Activated CD4-positive, alpha-beta T cell treated with anti-CD3 and anti-CD28 coated beads for 36 hours (primary cell): ENCODE results near the gene NFIL3. TPM values are rescaled to one million over a fixed set of nuclear protein-coding genes. Genes with fewer than 3 reads are reported as not detected.

Experiments used
- ATAC-seq: fragments of 200-7000 bp; cut with Tn5 transposase; one replicate; pipeline ENCODE4 v1.10.0; 2021; ENCODE audit warnings: mild to moderate bottlenecking, moderate library complexity
- CTCF ChIA-PET: fragments of 350-600 bp; sonication (Branson Sonifier 250); formaldehyde crosslinking; loops from one replicate; lab custom pipeline; 2021; ENCODE audit warnings: antibody characterized with exemption; lab: Charles Lee
- POLR2A ChIA-PET: fragments of 350-600 bp; sonication (Branson Sonifier 250); formaldehyde crosslinking; loops from one replicate; lab custom pipeline; 2021; ENCODE audit warnings: antibody characterized with exemption, inconsistent platforms; lab: Charles Lee
- DNase-seq: peaks from one replicate; pipeline ENCODE4 v3.0.0-alpha.2; 2020
- H3K27ac Mint-ChIP-seq: one replicate; pipeline ENCODE4 v1.8.0; 2021; ENCODE audit warnings: mixed read lengths
- H3K27me3 Mint-ChIP-seq: one replicate; pipeline ENCODE4 v1.8.0; 2021; ENCODE audit warnings: mixed read lengths
- H3K36me3 Mint-ChIP-seq: one replicate; pipeline ENCODE4 v1.8.0; 2021; ENCODE audit warnings: low read depth, mixed read lengths
- H3K4me1 Mint-ChIP-seq: one replicate; pipeline ENCODE4 v1.8.0; 2021; ENCODE audit warnings: mixed read lengths
- H3K4me3 Mint-ChIP-seq: one replicate; pipeline ENCODE4 v1.8.0; 2021; ENCODE audit warnings: mild to moderate bottlenecking, moderate library complexity, mixed read lengths
- H3K9me3 Mint-ChIP-seq: one replicate; pipeline ENCODE4 v1.8.0; 2021; ENCODE audit warnings: low read depth, mixed read lengths
- intact Hi-C, 2 experiments: fragments of 100-400 bp; cut with DNase I in 1 of 2; cut with micrococcal nuclease in 1 of 2; formaldehyde crosslinking; loops; one replicate each; pipeline versions ENCODE4 v1.14.2 to v1.15.1; 2022 to 2024; cut with DNase I, micrococcal nuclease
- total RNA-seq, 2 experiments: library from RNA; stranded (reverse); gene quantifications; one replicate each; pipeline ENCODE4 v1.2.3, GENCODE V29; 2021

The NFIL3 gene
- total RNA-seq, 2 experiments from 2014 or later: 120 to 122 TPM

- Mint-ChIP-seq H3K27me3 (no peaks in the 10 kb centered on the region), H3K4me1 (peaks cover 55% of the 10 kb centered on the region), H3K9me3 (no peaks in the 10 kb centered on the region), H3K36me3 (peaks cover 31% of the 10 kb centered on the region), H3K27ac (peak overlapping the region; percentile 95), H3K4me3 (peak overlapping the region; percentile 98)
- peak; percentile 8 for ATAC-seq
- peak; percentile 83 for DNase-seq
- POLR2A ChIA-PET: interaction anchor here (0.6 to 3.4 kb wide), 13 partner anchors 8 to 507 kb away, joined by 3 to 24 read pairs (median 6); partner anchors contain the start of gene AUH
- intact Hi-C loops: loop anchor here (1.0 to 10.0 kb wide), 7 partner anchors 64 to 2001 kb away; no protein-coding TSS in a partner anchor
- CTCF ChIA-PET: interaction anchor here (0.7 to 2.9 kb wide), 8 partner anchors 10 to 507 kb away, joined by 3 to 10 read pairs (median 4); no protein-coding TSS in a partner anchor
Measured at GRCh38 chr9:91422758-91423711, 597 bp downstream of the NFIL3 start.

GRCh38 chr9:91421971-91422757 is 1.5 kb downstream of the NFIL3 start:
- ChIA-PET POLR2A (interaction anchor here (0.9 to 3.1 kb wide), 4 partner anchors 63 to 270 kb away, joined by 3 to 22 read pairs (median 7); no protein-coding TSS in a partner anchor), CTCF (interaction anchor here (0.7 to 1.2 kb wide), 3 partner anchors 63 to 214 kb away, joined by 3 to 4 read pairs (median 3); no protein-coding TSS in a partner anchor)
- DNase-seq (no peak), ATAC-seq (no peak)
- Mint-ChIP-seq H3K4me1 (peaks cover 54% of the 10 kb centered on the region), H3K4me3 (peak overlapping the region; percentile 98), H3K9me3 (no peaks in the 10 kb centered on the region), H3K27ac (peak overlapping the region; percentile 95), H3K27me3 (no peaks in the 10 kb centered on the region), H3K36me3 (peaks cover 37% of the 10 kb centered on the region)
- intact Hi-C loops: loop anchor here (2.0 to 10.0 kb wide), 5 partner anchors 160 to 2000 kb away; no protein-coding TSS in a partner anchor

- peaks cover 42% of the 10 kb centered on the region for H3K36me3 Mint-ChIP-seq
- POLR2A ChIA-PET: interaction anchor here (0.6 to 3.1 kb wide), 3 partner anchors 62 to 269 kb away, joined by 3 to 22 read pairs (median 3); no protein-coding TSS in a partner anchor
Measured at GRCh38 chr9:91421128-91421765, 2.4 kb downstream of the NFIL3 start.

GRCh38 chr9:91420501-91421127 is 3.0 kb downstream of the NFIL3 start:
- H3K4me3 Mint-ChIP-seq: peak overlapping the region; percentile 98
- H3K36me3 Mint-ChIP-seq: peaks cover 45% of the 10 kb centered on the region
- CTCF ChIA-PET: interaction anchor here (0.7 to 1.3 kb wide), 3 partner anchors 13 to 371 kb away, joined by 3 to 8 read pairs (median 3); no protein-coding TSS in a partner anchor
- peak overlapping the region; percentile 93 for H3K27ac Mint-ChIP-seq
- intact Hi-C loops: loop anchor here (5.0 to 10.0 kb wide), 4 partner anchors 158 to 1998 kb away; no protein-coding TSS in a partner anchor
- peaks cover 59% of the 10 kb centered on the region for H3K4me1 Mint-ChIP-seq
- DNase-seq: no peak
- no peaks in the 10 kb centered on the region for H3K9me3 Mint-ChIP-seq
- no peaks in the 10 kb centered on the region for H3K27me3 Mint-ChIP-seq
- no peak for ATAC-seq
- POLR2A ChIA-PET: interaction anchor here (0.8 to 3.1 kb wide), 2 partner anchors 62 to 213 kb away, joined by 5 to 22 read pairs; no protein-coding TSS in a partner anchor

More at GRCh38 chr9:91421128-91421765, 2.4 kb downstream of the NFIL3 start:
- peak overlapping the region; percentile 95 for H3K27ac Mint-ChIP-seq
- peak overlapping the region; percentile 98 for H3K4me3 Mint-ChIP-seq
- DNase-seq (peak; percentile 58), ATAC-seq (no peak)
- H3K27me3 Mint-ChIP-seq: no peaks in the 10 kb centered on the region
- no peaks in the 10 kb centered on the region for H3K9me3 Mint-ChIP-seq
- intact Hi-C loops: loop anchor here (5.0 to 10.0 kb wide), 4 partner anchors 159 to 1999 kb away; no protein-coding TSS in a partner anchor
- peaks cover 59% of the 10 kb centered on the region for H3K4me1 Mint-ChIP-seq
- CTCF ChIA-PET: interaction anchor here (0.7 to 1.3 kb wide), 2 partner anchors 12 to 372 kb away, joined by 3 to 8 read pairs; no protein-coding TSS in a partner anchor

- DNase-seq (peak; percentile 79), ATAC-seq (peak; percentile 28)
- H3K4me1 Mint-ChIP-seq: peaks cover 59% of the 10 kb centered on the region
- no peaks in the 10 kb centered on the region for H3K27me3 Mint-ChIP-seq
- intact Hi-C loops: loop anchor here (1.0 to 10.0 kb wide), 14 partner anchors 60 to 1997 kb away; no protein-coding TSS in a partner anchor
- peak overlapping the region; percentile 98 for H3K4me3 Mint-ChIP-seq
- H3K9me3 Mint-ChIP-seq: no peaks in the 10 kb centered on the region
- peaks cover 51% of the 10 kb centered on the region for H3K36me3 Mint-ChIP-seq
- H3K27ac Mint-ChIP-seq: peak overlapping the region; percentile 93
- CTCF ChIA-PET: interaction anchor here (1.0 to 1.3 kb wide), 3 partner anchors 9 to 223 kb away, joined by 3 to 8 read pairs (median 3); no protein-coding TSS in a partner anchor
- POLR2A ChIA-PET: interaction anchor here (0.7 to 3.1 kb wide), 5 partner anchors 61 to 224 kb away, joined by 3 to 22 read pairs (median 4); no protein-coding TSS in a partner anchor
Measured at GRCh38 chr9:91419222-91420191, 4.1 kb downstream of the NFIL3 start.

GRCh38 chr9:91418215-91418610 is 5.4 kb downstream of the NFIL3 start:
- ChIA-PET CTCF (interaction anchor here (1.0 kb wide), 2 partner anchors 10 to 71 kb away, joined by 3 read pairs; no protein-coding TSS in a partner anchor), POLR2A (no interaction called here)
- intact Hi-C loops: loop anchor here (2.0 to 5.0 kb wide), 4 partner anchors 286 to 1436 kb away; no protein-coding TSS in a partner anchor
- Mint-ChIP-seq H3K9me3 (no peaks in the 10 kb centered on the region), H3K4me1 (peaks cover 71% of the 10 kb centered on the region), H3K36me3 (peaks cover 58% of the 10 kb centered on the region), H3K4me3 (peak overlapping the region; percentile 98), H3K27me3 (no peaks in the 10 kb centered on the region), H3K27ac (peak overlapping the region; percentile 93)
- DNase-seq (no peak), ATAC-seq (no peak)

- H3K4me3 Mint-ChIP-seq: peak overlapping the region; percentile 11
- ChIA-PET POLR2A (no interaction called here), CTCF (interaction anchor here (1.0 kb wide), 1 partner anchor 71 kb away, joined by 3 read pairs; no protein-coding TSS in a partner anchor)
- DNase-seq (no peak), ATAC-seq (no peak)
- no peaks in the 10 kb centered on the region for H3K27me3 Mint-ChIP-seq
- H3K36me3 Mint-ChIP-seq: peaks cover 56% of the 10 kb centered on the region
- peak overlapping the region; percentile 78 for H3K27ac Mint-ChIP-seq
- H3K4me1 Mint-ChIP-seq: peaks cover 76% of the 10 kb centered on the region
- H3K9me3 Mint-ChIP-seq: no peaks in the 10 kb centered on the region
- intact Hi-C loops: loop anchor here (2.0 to 5.0 kb wide), 4 partner anchors 285 to 1435 kb away; no protein-coding TSS in a partner anchor
Measured at GRCh38 chr9:91417602-91418214, 5.9 kb downstream of the NFIL3 start.

- peak overlapping the region; percentile 58 for H3K4me3 Mint-ChIP-seq
Measured at GRCh38 chr9:91416096-91416712, 7.4 kb downstream of the NFIL3 start.

More at GRCh38 chr9:91416096-91416712, 7.4 kb downstream of the NFIL3 start:
- Mint-ChIP-seq H3K4me1 (peaks cover 82% of the 10 kb centered on the region), H3K27ac (peak overlapping the region; percentile 96), H3K9me3 (no peaks in the 10 kb centered on the region), H3K27me3 (no peaks in the 10 kb centered on the region), H3K36me3 (peaks cover 52% of the 10 kb centered on the region)
- CTCF ChIA-PET: interaction anchor here (0.9 to 1.2 kb wide), 3 partner anchors 57 to 208 kb away, joined by 3 to 5 read pairs (median 4); no protein-coding TSS in a partner anchor
- POLR2A ChIA-PET: interaction anchor here (0.6 to 1.9 kb wide), 3 partner anchors 56 to 316 kb away, joined by 4 to 6 read pairs (median 5); no protein-coding TSS in a partner anchor
- ATAC-seq (peak; percentile 20), DNase-seq (no peak)
- intact Hi-C loops: loop anchor here (1.0 to 5.0 kb wide), 4 partner anchors 57 to 1434 kb away; no protein-coding TSS in a partner anchor
